Heart left ventricle (tissue), 16 donors: ENCODE data around the gene REXO1. TPM values are rescaled to one million over a fixed set of nuclear protein-coding genes. Genes with fewer than 3 reads are reported as not detected.

Experiments used
- ATAC-seq, 4 donors: fragments of 200-7000 bp; cut with Tn5 transposase; one replicate each; pipeline ENCODE4 v1.9.1; 2020 to 2022; ENCODE audit warnings: moderate library complexity in 4 of 4, mild to moderate bottlenecking in 3 of 4, moderate number of reproducible peaks in 1 of 4
- DNase-seq, 5 donors: peaks; one replicate each; pipeline ENCODE4 v3.0.0-alpha.2; 2020
- H3K27ac ChIP-seq, 12 donors: fragments of 200-600 bp; sonication (generic) in 4 of 12; one replicate each; pipeline versions ENCODE4 v1.5.0 to v1.8.0; 2016 to 2022; ENCODE audit warnings: mild to moderate bottlenecking in 2 of 12
- H3K27me3 ChIP-seq, 9 donors: fragments of 200-600 bp; sonication (generic) in 2 of 9; one replicate each; pipeline versions ENCODE4 v1.5.1 to v1.8.0; 2016 to 2022; ENCODE audit warnings: mild to moderate bottlenecking in 3 of 9
- H3K36me3 ChIP-seq, 9 donors: fragments of 200-600 bp; sonication (generic) in 2 of 9; one replicate each; pipeline versions ENCODE4 v1.5.0 to v1.8.0; 2018 to 2022; ENCODE audit warnings: mild to moderate bottlenecking in 2 of 9
- H3K4me1 ChIP-seq, 12 donors: fragments of 200-600 bp; sonication (generic) in 4 of 12; one replicate each; pipeline versions ENCODE4 v1.5.0 to v1.8.0; 2016 to 2022; ENCODE audit warnings: mild to moderate bottlenecking in 3 of 12
- H3K4me3 ChIP-seq, 12 donors: fragments of 200-600 bp; sonication (generic) in 4 of 12; one replicate each; pipeline versions ENCODE4 v1.5.0 to v1.8.0; 2017 to 2022; ENCODE audit warnings: mild to moderate bottlenecking in 9 of 12, moderate library complexity in 4 of 12
- H3K9me3 ChIP-seq, 12 donors: fragments of 200-600 bp; sonication (generic) in 4 of 12; one replicate each; pipeline versions ENCODE4 v1.5.0 to v1.8.0; 2016 to 2022; ENCODE audit warnings: mild to moderate bottlenecking in 1 of 12
- CTCF ChIP-seq, 12 donors: fragments of 200-600 bp; sonication (generic) in 4 of 12; IDR thresholded peaks; one replicate each; pipeline versions ENCODE4 v1.5.0 to v1.8.0; 2018 to 2022; ENCODE audit warnings: antibody characterized with exemption in 12 of 12, mild to moderate bottlenecking in 5 of 12
- POLR2A ChIP-seq, 2 donors: fragments of 450-650 bp; IDR thresholded peaks; one replicate each; pipeline ENCODE4 v1.6.1; 2017; ENCODE audit warnings: antibody characterized with exemption in 2 of 2, mild to moderate bottlenecking in 2 of 2, moderate library complexity in 2 of 2
- WGBS, 4 donors: extraction: QIAGEN DNeasy Blood & Tissue Kit in 2 of 4; methylation state at CpG; one replicate each; pipeline versions ENCODE4 v1.1.5 to v1.1.7; 2013 to 2018; 5-methylcytosine and 5-hydroxymethylcytosine counted together
- intact Hi-C, 10 donors: fragments of 100-400 bp; cut with DNase I; formaldehyde crosslinking; loops; one replicate each; pipeline versions ENCODE4 v1.11.1 to v1.14.2; 2022
- long read RNA-seq, 3 donors: library from polyadenylated mRNA; unstranded; transcript quantifications; one replicate each; pipeline ENCODE4 v2.0.0, GENCODE V29; 2020 to 2021
- polyA plus RNA-seq, 2 donors: library from polyadenylated mRNA; stranded (reverse); fragments of 200-250 nt; gene quantifications; one replicate each; pipeline ENCODE4 v1.2.3, GENCODE V29; 2013
- total RNA-seq, 9 donors: library from RNA; depleted of rRNA in 2 of 9; stranded (reverse); fragments of >200 nt in 2 of 9; fragmentation: NEBNext Ultra II Directional in 3 of 9; extraction: Animal tissue kit (Norgen Biotek cat#: 25700) in 3 of 9; gene quantifications; one replicate each; pipeline versions ENCODE4 v1.1.0 to v1.2.4, GENCODE V29; 2016 to 2023
- donor health status: ischemic (EF 13 %, LVEDD 7.1; RV severe dilation, severe dysfunction).
- donor health status: healthy with polysubstance abuse.
- donor health status: DM: no; HTN: yes; CAD: no.
- donor health status: DM: no; HTN: no; CAD: no.
- donor health status: ischemic (EF 25% LVEDD 6.9; RV normal size, moderate dysfunction).
- donor health status: ischemic (EF 25% LVEDD 5.7; RV mildly dilated, moderate dysfunction).
- donor health status: healthy.
- donor health status: DM: yes; HTN: yes; CAD: no.
- donor health status: ischemic (EF 35%, LVEDD 5.7; RV mildly dilated, moderate dysfunction).
- donor health status: nonischemic (EF 11% LVEDD 7.7; RV severe dilation, severe dysfunction).
- donor health status: DM: yes; HTN: yes; CAD: no.
- donor health status: PGD.
- donor health status: ischemic (EF 29% LVEDD 5.4; RV normal size, mild dysfunction).
- donor health status: nonischemic (EF 23%, LVEDD 6.1; RV moderate dilation, normal function).

Gene REXO1
- total RNA-seq, result 10 to 100 TPM; 13.2 to 22.4 (median 16.5) TPM
- polyA plus RNA-seq, result 10 to 100 TPM; 16.3 to 16.4 TPM
- long read RNA-seq, donor 1, partial matches to known transcripts, result 3 of 6 reads
- long read RNA-seq, donor 1, other reads (novel, unspliced or antisense), result 2 of 6 reads
- long read RNA-seq, donor 2, result 0 reads
- long read RNA-seq, donor 3, partial matches to known transcripts, result 4 of 9 reads
- long read RNA-seq, donor 3, other reads (novel, unspliced or antisense), result 5 of 9 reads

- Histone ChIP-seq H3K36me3 (peaks cover 0 to 11% (median 0%) of the 10 kb centered on the region in 9 donors), H3K9me3 (no peaks in the 10 kb centered on the region), H3K27ac (peak within 1 kb of the TSS; percentile 97 to 100 (median 99)), H3K4me1 (peaks cover 19 to 62% (median 43%) of the 10 kb centered on the region in 12 donors), H3K4me3 (peak within 1 kb of the TSS; percentile 70 to 100 (median 97)), H3K27me3 (peaks cover 0 to 7% (median 0%) of the 10 kb centered on the region in 9 donors)
- peak in 1 of 2 donors; percentile 59 for TF ChIP-seq POLR2A (IDR thresholded peaks at IDR 0.05)
- TF ChIP-seq CTCF (IDR thresholded peaks at IDR 0.05), result peak; percentile 92 to 97 (median 94)
- 2 to 4% (median 2%) methylated on average over 33 to 60 of the region's 60 CpGs for WGBS, 4 donors
- intact Hi-C loops, result no loop called here
- peak; percentile 80 to 86 (median 84) for ATAC-seq
- DNase-seq, result peak; percentile 92 to 97 (median 95)
Measured at GRCh38 chr19:1848399-1849131, at the start of gene REXO1. Gene REXO1, minus strand, starts transcription at chr19:1848483. Its CDS starts 125 bp downstream, at chr19:1848358.

- Histone ChIP-seq H3K27me3 (no peaks in the 10 kb centered on the region), H3K9me3 (no peaks in the 10 kb centered on the region), H3K4me1 (peaks cover 0 to 37% (median 12%) of the 10 kb centered on the region in 12 donors), H3K4me3 (peak overlapping the region in 1 of 12 donors; percentile 44), H3K27ac (peak overlapping the region in 2 of 12 donors; percentile 72 to 86), H3K36me3 (no peaks in the 10 kb centered on the region)
- ATAC-seq, result no peak
- intact Hi-C loops, result no loop called here
- no peak for DNase-seq
- whole genome bisulfite sequencing, 4 donors, result 84 to 95% (median 87%) methylated on average over 11 to 13 of the region's 13 CpGs
- TF ChIP-seq CTCF (IDR thresholded peaks at IDR 0.05), result no peak
- TF ChIP-seq POLR2A (IDR thresholded peaks at IDR 0.05), result no peak
Measured at GRCh38 chr19:1896508-1896907, 48.2 kb upstream of the REXO1 start.

GRCh38 chr19:1893791-1894190 is 45.5 kb upstream of the REXO1 start:
- Histone ChIP-seq H3K27me3 (no peaks in the 10 kb centered on the region), H3K4me1 (peaks cover 0 to 37% (median 12%) of the 10 kb centered on the region in 12 donors), H3K9me3 (no peaks in the 10 kb centered on the region), H3K36me3 (no peaks in the 10 kb centered on the region), H3K27ac (no peak overlapping the region), H3K4me3 (no peak overlapping the region)
- intact Hi-C loops, result no loop called here
- DNase-seq, result no peak
- no peak for TF ChIP-seq CTCF (IDR thresholded peaks at IDR 0.05)
- TF ChIP-seq POLR2A (IDR thresholded peaks at IDR 0.05), result no peak
- ATAC-seq, result no peak
- 87 to 90% (median 89%) methylated on average over 17 of the region's 17 CpGs for WGBS, 4 donors

- intact Hi-C loops, result no loop called here
- ATAC-seq (no peak), DNase-seq (no peak)
- Histone ChIP-seq H3K36me3 (no peaks in the 10 kb centered on the region), H3K4me3 (no peak overlapping the region), H3K27ac (no peak overlapping the region), H3K4me1 (peaks cover 0 to 24% (median 1%) of the 10 kb centered on the region in 12 donors), H3K9me3 (no peaks in the 10 kb centered on the region), H3K27me3 (no peaks in the 10 kb centered on the region)
- 97 to 100% (median 100%) methylated on average over 1 of the region's 1 CpG for WGBS, 4 donors
- TF ChIP-seq CTCF (IDR thresholded peaks at IDR 0.05), result no peak
- TF ChIP-seq POLR2A (IDR thresholded peaks at IDR 0.05), result no peak
Measured at GRCh38 chr19:1889907-1890306, 41.6 kb upstream of the REXO1 start.
